Gastroesophageal sphincter (tissue), 4 donors: ENCODE results near the gene ADAMTS14. TPM values are rescaled to one million over a fixed set of nuclear protein-coding genes. Genes with fewer than 3 reads are reported as not detected.

Experiments used
- ATAC-seq: fragments of 150-250 bp; one replicate; pipeline ENCODE4 v1.9.1; 2016; ENCODE audit warnings: mild to moderate bottlenecking, moderate library complexity
- H3K27ac ChIP-seq, 4 donors: fragments of 200-600 bp; sonication (generic) in 3 of 4; 1 replicate in 3 of 4; 2 replicates in 1 of 4; pipeline ENCODE4 v1.5.1; 2016 to 2019
- H3K27me3 ChIP-seq: fragments of 200-600 bp; sonication (generic); one replicate; pipeline ENCODE4 v1.5.1; 2019
- H3K36me3 ChIP-seq, 2 donors: fragments of 200-600 bp; sonication (generic); one replicate each; pipeline ENCODE4 v1.5.1; 2019; ENCODE audit warnings: control low read depth in 1 of 2
- H3K4me1 ChIP-seq, 3 donors: fragments of 200-600 bp; sonication (generic); 1 replicate in 2 of 3; 2 replicates in 1 of 3; pipeline ENCODE4 v1.5.1; 2016 to 2019; ENCODE audit warnings: control low read depth in 2 of 3
- H3K4me3 ChIP-seq, 2 donors: fragments of 200-600 bp; sonication (generic); one replicate each; pipeline ENCODE4 v1.5.1; 2019; ENCODE audit warnings: mild to moderate bottlenecking in 1 of 2, moderate library complexity in 1 of 2
- H3K9me3 ChIP-seq, 3 donors: fragments of 200-600 bp; sonication (generic); one replicate each; pipeline ENCODE4 v1.5.1; 2017 to 2019; ENCODE audit warnings: control low read depth in 2 of 3
- CTCF ChIP-seq, 4 experiments: fragments of 200-600 bp in 2 of 4; fragments of 450-650 bp in 2 of 4; sonication (generic) in 1 of 4; IDR thresholded peaks; one replicate each; pipeline ENCODE4 v1.5.1; 2017 to 2019; ENCODE audit warnings: antibody characterized with exemption in 4 of 4, mild to moderate bottlenecking in 2 of 4, moderate library complexity in 2 of 4
- EP300 ChIP-seq: sonication (generic); formaldehyde crosslinking; IDR thresholded peaks from one replicate; pipeline ENCODE4 v1.6.1; 2017; ENCODE audit warnings: antibody characterized with exemption, mild to moderate bottlenecking
- POLR2A ChIP-seq, 2 donors: fragments of 450-650 bp; IDR thresholded peaks; one replicate each; pipeline ENCODE4 v1.6.1; 2017; ENCODE audit warnings: antibody characterized with exemption in 2 of 2, mild to moderate bottlenecking in 2 of 2, moderate library complexity in 1 of 2
- POLR2AphosphoS5 ChIP-seq: sonication (generic); formaldehyde crosslinking; IDR thresholded peaks from one replicate; pipeline ENCODE4 v1.6.1; 2017; ENCODE audit warnings: antibody characterized with exemption
- WGBS, 2 donors: methylation state at CpG; one replicate each; pipeline ENCODE4 v1.1.5; 2018; ENCODE audit warnings: low coverage in 1 of 2; 5-methylcytosine and 5-hydroxymethylcytosine counted together
- total RNA-seq, 4 donors: library from RNA; depleted of rRNA; stranded (reverse); fragments of >200 nt; gene quantifications; one replicate each; pipeline ENCODE4 v1.1.0, GENCODE V29; 2016

The ADAMTS14 gene
- total RNA-seq, 4 donors from 2014 or later, result 0.04 to 0.27 TPM; not detected in 2

GRCh38 chr10:70677016-70677415 lies 4.7 kb downstream of the ADAMTS14 start:
- H3K9me3 ChIP-seq, result no peaks in the 10 kb centered on the region
- no peak for ATAC-seq
- H3K4me1 ChIP-seq, result peaks cover 0 to 20% (median 11%) of the 10 kb centered on the region in 3 donors
- WGBS, 2 donors, result 94 to 100% methylated on average over 2 to 3 of the region's 5 CpGs
- no peaks in the 10 kb centered on the region for H3K36me3 ChIP-seq
- TF ChIP-seq EP300, result no peak
- no peak for TF ChIP-seq POLR2A (IDR thresholded peaks at IDR 0.05)
- no peak for TF ChIP-seq CTCF (IDR thresholded peaks at IDR 0.05)
- TF ChIP-seq POLR2AphosphoS5, result no peak
- H3K4me3 ChIP-seq, result no peak overlapping the region
- H3K27me3 ChIP-seq, result peaks cover 52% of the 10 kb centered on the region
- H3K27ac ChIP-seq, result no peak overlapping the region

GRCh38 chr10:70677620-70678249 lies 5.4 kb downstream of the ADAMTS14 start:
- TF ChIP-seq POLR2AphosphoS5 (no peak), POLR2A (IDR thresholded peaks at IDR 0.05) (no peak), EP300 (no peak), CTCF (IDR thresholded peaks at IDR 0.05) (no peak)
- no peak overlapping the region for H3K4me3 ChIP-seq
- H3K36me3 ChIP-seq, result no peaks in the 10 kb centered on the region
- peaks cover 47% of the 10 kb centered on the region for H3K27me3 ChIP-seq
- H3K9me3 ChIP-seq, result no peaks in the 10 kb centered on the region
- no peak for ATAC-seq
- peaks cover 0 to 15% (median 11%) of the 10 kb centered on the region in 3 donors for H3K4me1 ChIP-seq
- 75 to 92% methylated on average over 3 to 4 of the region's 9 CpGs for WGBS, 2 donors
- H3K27ac ChIP-seq, result no peak overlapping the region

- H3K9me3 ChIP-seq, result no peaks in the 10 kb centered on the region
- H3K36me3 ChIP-seq, result no peaks in the 10 kb centered on the region
- 88% methylated on average over 3 of the region's 3 CpGs; no CpG with 5 or more reads in 1 of the 2 donors for WGBS, 2 donors
- no peak for ATAC-seq
- H3K27me3 ChIP-seq, result peaks cover 42% of the 10 kb centered on the region
- H3K27ac ChIP-seq, result no peak overlapping the region
- TF ChIP-seq POLR2A (IDR thresholded peaks at IDR 0.05) (no peak), CTCF (IDR thresholded peaks at IDR 0.05) (no peak), EP300 (no peak), POLR2AphosphoS5 (no peak)
- H3K4me1 ChIP-seq, result peaks cover 0 to 10% (median 8%) of the 10 kb centered on the region in 3 donors
- no peak overlapping the region for H3K4me3 ChIP-seq
Measured at GRCh38 chr10:70678250-70678635, 5.9 kb downstream of the ADAMTS14 start.

- ATAC-seq, result no peak
- no peak overlapping the region for H3K27ac ChIP-seq
- TF ChIP-seq POLR2A (IDR thresholded peaks at IDR 0.05), result no peak
- no peak for TF ChIP-seq EP300
- no peak for TF ChIP-seq POLR2AphosphoS5
- TF ChIP-seq CTCF (IDR thresholded peaks at IDR 0.05), result no peak
- H3K27me3 ChIP-seq, result peaks cover 35% of the 10 kb centered on the region
- H3K9me3 ChIP-seq, result no peaks in the 10 kb centered on the region
- H3K4me1 ChIP-seq, result peaks cover 0 to 3% (median 1%) of the 10 kb centered on the region in 3 donors
- H3K36me3 ChIP-seq, result no peaks in the 10 kb centered on the region
- WGBS, 2 donors, result 80% methylated on average over 1 of the region's 3 CpGs; no CpG with 5 or more reads in 1 of the 2 donors
- no peak overlapping the region for H3K4me3 ChIP-seq
Measured at GRCh38 chr10:70678757-70679489, 6.6 kb downstream of the ADAMTS14 start.
